Urothelium cell line (cell line): ENCODE data around the gene TET1.
A peak's percentile ranks its signal among the peaks of the same experiment; 100 is the strongest.
"Not testable (repeated sequence)": the region's sequence is repeated elsewhere in the genome, so short reads cannot be mapped to it uniquely, and the experiment has no call there.

Experiments
- DNase-seq: peaks from one replicate; pipeline ENCODE4 v3.0.0; 2011; ENCODE audit warnings: low spot score, mixed read lengths
- FAIRE-seq: peaks from 2 replicates; lab custom pipeline; 2011; peaks lifted over from hg19 to GRCh38; lab: Jason Lieb, UNC

Gene TET1

GRCh38 chr10:68560186-68560942 lies at the start of gene TET1:
Gene TET1, plus strand, starts transcription at chr10:68560337. Its CDS starts 12,002 bp downstream, at chr10:68572339.
- FAIRE-seq (no peak), DNase-seq (peak; percentile 75)

GRCh38 chr10:68516216-68516615 lies 43.9 kb upstream of the TET1 start:
- FAIRE-seq, DNase-seq: not testable (repeated sequence)

DNA sequence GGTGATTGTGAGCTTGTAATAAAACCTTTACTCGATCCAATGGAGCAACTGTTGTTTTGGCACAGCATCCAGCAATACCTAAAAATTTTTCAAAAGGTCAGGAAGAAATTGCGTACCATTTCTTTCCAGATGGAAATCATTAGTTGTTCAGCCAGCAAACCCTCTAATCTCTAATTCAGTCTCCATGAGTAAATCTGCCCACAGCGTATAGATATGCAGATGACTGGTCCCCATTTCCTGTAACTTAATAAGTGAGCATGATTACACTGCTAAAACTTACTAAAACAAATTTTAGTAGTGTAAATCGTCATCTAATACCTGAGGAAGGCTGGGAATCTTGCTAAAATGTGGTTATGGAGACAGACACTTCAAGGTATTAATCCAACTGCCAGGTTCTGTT lies 43.4 kb upstream of the TET1 start:
- FAIRE-seq, result no peak
- no peak for DNase-seq

GRCh38 chr10:68517188-68517587 lies 42.9 kb upstream of the TET1 start:
- FAIRE-seq (no peak), DNase-seq (no peak)

DNA sequence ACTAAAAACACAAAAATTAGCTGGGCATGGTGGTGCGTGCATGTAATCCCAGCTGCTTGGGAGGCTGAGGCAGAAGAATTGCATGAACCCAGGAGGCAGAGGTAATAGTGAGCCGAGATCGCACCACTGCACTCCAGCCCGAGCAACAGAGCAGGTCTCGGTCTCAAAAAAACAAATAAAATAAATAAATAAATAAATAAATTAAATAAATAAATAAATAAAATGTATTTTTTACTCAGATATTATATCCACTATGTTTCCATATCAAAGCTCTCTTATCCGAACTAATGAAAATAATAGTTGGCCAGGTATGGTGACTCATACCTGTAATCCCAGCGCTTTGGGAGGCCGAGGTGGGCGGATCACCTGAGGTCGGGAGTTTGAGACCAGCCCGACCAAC lies 41.5 kb upstream of the TET1 start:
- not testable (repeated sequence) for DNase-seq, FAIRE-seq

DNA sequence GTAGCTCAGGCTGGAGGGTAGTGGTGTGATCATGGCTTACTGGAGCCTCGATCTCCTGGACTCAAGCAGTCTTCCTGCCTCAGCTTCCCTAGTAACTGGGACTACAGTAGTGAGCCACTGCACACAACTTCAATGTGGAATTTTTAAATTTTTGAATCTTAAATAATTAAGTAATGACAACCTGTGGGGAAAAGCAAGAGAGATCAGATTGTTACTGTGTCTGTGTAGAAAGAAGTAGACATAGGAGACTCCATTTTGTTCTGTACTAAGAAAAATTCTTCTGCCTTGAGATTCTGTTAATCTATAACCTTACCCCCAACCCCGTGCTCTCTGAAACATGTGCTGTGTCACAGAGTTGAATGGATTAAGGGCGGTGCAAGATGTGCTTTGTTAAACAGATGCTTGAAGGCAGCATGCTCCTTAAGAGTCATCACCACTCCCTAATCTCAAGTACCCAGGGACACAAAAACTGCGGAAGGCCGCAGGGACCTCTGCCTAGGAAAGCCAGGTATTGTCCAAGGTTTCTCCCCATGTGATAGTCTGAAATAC lies 34.6 kb upstream of the TET1 start:
- DNase-seq, FAIRE-seq: not testable (repeated sequence)

GRCh38 chr10:68526634-68527307 lies 33.4 kb upstream of the TET1 start:
- DNase-seq, result no peak
- FAIRE-seq, result no peak

- FAIRE-seq, result no peak
Measured at GRCh38 chr10:68536973-68537372, 23.2 kb upstream of the TET1 start.

DNA sequence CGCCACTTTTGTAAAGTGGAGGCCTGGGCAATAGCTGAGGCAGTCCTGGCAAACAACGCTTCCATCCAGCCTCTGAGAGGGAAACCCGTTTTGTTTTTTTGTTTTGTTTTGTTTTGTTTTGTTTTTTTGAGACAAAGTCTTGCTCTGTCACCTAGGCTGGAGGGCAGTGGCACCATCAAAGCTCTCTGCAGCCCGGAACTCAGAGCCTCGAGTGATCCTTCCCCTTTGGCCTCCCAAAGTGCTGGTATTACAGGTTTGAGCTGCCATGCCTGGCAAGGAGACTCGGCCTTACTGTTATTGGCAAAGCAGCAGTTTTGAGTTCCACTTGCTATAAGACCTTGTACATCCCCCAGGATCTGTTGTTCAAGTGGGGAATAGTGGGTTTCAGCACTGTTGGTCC lies 22.3 kb upstream of the TET1 start:
- FAIRE-seq (no peak), DNase-seq (no peak)

More at GRCh38 chr10:68536973-68537372, 23.2 kb upstream of the TET1 start:
- no peak for DNase-seq

GRCh38 chr10:68543004-68543918 lies 16.9 kb upstream of the TET1 start:
- DNase-seq, result peak; percentile 83
- FAIRE-seq, result peak; percentile 46

GRCh38 chr10:68550747-68551411 lies 9.3 kb upstream of the TET1 start:
- DNase-seq (peak; percentile 71), FAIRE-seq (no peak)

GRCh38 chr10:68553138-68553537 lies 7.0 kb upstream of the TET1 start:
- DNase-seq (no peak), FAIRE-seq (no peak)

DNA sequence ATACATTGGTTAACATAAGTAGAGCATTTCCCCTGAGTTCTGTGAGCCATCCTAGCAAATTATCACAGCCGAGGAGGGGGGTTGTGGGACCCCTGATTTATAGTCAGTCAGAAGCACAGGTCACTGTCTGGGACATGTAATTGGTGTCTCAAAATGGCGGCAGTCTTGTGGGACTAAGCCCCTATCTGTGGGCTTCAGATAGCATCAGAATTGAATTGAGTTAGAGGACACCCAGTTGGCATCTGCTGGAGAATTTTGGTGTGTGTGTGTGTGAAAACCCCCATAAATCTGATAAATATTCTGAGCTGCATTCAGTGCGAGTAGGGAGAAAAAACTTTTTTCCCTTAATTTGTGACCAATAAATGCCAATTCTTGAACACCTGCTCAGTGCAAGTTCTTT lies 6.5 kb upstream of the TET1 start:
- DNase-seq (no peak), FAIRE-seq (no peak)

DNA sequence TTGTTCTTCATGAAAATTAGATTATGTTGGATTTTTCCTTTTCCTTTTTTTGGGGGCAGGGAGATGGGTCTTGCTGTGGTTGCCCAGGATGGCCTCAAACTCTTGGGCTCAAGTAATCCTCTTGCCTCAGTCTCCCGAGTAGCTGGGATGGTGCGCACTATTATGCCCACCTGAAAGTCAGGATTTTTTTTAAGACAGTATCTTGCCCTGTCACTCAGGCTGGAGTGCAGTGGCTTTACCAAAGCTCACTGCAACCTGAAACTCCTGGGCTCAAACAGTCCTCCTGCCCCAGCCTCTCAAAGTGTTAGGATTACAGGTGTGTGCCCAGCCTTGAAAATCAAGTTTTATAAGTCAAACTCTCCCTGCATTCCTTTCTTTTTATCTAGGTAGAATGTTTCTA lies 1.7 kb upstream of the TET1 start:
- FAIRE-seq, result no peak
- DNase-seq, result no peak

DNA sequence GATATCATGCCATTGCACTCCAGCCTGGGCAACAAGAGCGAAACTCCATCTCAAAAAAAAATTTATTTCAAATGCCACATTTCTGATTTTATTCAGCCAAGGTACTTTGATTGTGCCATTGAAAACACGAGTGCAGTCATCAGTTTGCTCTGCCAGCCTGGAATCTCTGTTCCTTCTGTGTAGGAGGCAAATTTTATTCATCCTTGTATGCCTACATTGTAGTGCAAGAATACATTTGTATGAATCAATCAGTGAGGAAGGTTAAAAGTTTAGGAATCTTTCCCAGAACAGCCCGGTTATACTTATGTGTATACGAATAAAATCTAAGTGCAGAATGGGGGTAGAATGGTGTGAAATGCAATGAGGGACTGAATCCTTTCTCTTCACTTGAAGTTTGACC lies 886 bp upstream of the TET1 start:
- DNase-seq, result no peak
- FAIRE-seq, result no peak

GRCh38 chr10:68559841-68560185 lies 324 bp upstream of the TET1 start:
- DNase-seq, result no peak
- no peak for FAIRE-seq

DNA sequence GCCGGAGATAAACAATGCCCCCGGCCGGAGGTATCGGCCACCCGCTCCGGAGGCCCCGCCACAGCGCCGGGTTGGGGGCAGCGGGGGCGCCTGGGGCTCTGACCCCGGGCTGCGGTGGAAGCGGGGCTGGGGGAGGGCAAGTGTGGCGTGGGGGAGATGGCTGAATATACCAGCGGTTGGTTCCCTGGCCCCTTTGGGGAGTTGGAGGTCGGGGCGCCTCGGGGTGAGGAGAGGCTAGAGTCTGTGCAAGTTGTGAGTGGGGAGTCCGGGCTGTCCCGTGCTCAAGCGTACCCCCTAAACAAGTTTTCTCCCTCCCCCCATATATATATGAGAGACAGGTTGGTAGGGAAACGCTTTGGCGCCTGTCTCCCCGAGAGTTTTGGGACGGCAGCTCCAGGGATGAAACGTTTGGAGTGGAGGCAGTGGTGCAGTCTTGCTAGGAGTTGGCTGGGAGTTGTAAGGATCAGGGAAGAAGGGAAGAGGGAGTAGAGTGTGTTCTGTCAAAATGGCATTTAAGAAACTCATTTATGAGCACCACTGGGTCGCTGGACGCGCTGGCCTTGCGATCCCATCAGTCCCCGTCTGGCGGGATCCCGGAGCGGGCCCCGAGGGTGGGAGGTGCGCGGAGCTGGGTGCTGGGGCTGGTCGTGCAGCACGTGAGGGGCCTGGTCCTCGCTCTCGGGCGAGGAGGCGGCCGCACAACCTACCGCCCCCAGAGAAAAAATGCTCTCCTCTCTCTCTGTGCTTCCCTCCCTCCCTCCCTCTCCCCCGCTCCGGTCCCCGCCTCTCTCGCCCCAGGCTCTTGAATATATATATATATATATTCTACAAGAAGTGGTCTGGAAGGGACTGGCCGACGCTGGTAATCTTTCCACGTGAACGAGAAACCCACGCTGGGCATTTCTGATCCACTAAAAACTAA lies 1.1 kb downstream of the TET1 start:
- DNase-seq, result peak; percentile 33
- no peak for FAIRE-seq

- no peak for FAIRE-seq
- no peak for DNase-seq
Measured at GRCh38 chr10:68561865-68562649, 1.9 kb downstream of the TET1 start.
